A204.1 (cell line): ENCODE data around the gene GPT2.

Experiments
- FAIRE-seq: peaks from 2 replicates; lab custom pipeline; 2012; peaks lifted over from hg19 to GRCh38; lab: Jason Lieb, UNC

GPT2 gene, protein sequence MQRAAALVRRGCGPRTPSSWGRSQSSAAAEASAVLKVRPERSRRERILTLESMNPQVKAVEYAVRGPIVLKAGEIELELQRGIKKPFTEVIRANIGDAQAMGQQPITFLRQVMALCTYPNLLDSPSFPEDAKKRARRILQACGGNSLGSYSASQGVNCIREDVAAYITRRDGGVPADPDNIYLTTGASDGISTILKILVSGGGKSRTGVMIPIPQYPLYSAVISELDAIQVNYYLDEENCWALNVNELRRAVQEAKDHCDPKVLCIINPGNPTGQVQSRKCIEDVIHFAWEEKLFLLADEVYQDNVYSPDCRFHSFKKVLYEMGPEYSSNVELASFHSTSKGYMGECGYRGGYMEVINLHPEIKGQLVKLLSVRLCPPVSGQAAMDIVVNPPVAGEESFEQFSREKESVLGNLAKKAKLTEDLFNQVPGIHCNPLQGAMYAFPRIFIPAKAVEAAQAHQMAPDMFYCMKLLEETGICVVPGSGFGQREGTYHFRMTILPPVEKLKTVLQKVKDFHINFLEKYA

DNA sequence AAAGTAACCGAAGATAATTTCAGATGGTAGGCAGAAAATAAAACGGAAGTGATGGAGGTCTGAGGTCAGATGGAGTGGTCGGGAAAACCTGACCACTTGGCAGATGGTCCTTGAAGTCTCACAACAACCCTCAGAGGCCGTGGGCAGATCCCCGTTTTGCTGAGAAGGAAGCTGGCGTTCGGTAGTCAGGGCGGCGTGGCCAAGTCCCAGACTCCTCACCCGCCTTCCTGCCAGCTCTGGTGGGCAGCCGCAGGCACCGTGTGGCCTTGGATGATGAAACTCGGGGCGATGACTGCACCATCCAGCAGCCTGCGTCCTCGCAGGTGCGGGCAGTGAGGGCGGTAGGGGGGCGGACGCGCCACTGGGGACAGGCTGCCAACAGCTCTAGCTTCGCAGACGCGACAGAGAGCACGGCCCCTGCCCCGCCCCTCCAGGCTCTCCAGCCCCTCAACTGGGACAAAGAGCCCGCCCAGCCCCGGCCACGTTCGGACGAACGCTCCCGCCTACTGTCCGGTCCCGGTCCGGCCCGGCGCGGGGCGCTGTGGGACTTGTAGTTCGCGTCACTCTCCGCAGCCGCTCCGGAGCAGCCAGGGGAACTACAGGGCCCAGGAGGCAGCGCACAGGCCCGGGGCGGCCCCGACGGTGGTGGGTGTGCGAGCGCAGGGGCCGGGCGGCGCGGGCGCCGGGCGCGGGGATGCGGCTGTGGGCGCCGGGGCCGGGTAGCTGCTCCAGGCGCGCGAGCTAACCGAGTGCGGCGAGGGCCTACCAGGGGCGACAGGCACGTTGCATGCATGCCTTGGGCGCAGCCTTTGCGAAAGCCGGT lies at the start of gene GPT2:
Gene GPT2 (plus strand): TSS at position 673 of the 823 bp plus-strand sequence. CDS start 354 bp downstream, outside the sequence.
- peak; percentile 74 for FAIRE-seq

DNA sequence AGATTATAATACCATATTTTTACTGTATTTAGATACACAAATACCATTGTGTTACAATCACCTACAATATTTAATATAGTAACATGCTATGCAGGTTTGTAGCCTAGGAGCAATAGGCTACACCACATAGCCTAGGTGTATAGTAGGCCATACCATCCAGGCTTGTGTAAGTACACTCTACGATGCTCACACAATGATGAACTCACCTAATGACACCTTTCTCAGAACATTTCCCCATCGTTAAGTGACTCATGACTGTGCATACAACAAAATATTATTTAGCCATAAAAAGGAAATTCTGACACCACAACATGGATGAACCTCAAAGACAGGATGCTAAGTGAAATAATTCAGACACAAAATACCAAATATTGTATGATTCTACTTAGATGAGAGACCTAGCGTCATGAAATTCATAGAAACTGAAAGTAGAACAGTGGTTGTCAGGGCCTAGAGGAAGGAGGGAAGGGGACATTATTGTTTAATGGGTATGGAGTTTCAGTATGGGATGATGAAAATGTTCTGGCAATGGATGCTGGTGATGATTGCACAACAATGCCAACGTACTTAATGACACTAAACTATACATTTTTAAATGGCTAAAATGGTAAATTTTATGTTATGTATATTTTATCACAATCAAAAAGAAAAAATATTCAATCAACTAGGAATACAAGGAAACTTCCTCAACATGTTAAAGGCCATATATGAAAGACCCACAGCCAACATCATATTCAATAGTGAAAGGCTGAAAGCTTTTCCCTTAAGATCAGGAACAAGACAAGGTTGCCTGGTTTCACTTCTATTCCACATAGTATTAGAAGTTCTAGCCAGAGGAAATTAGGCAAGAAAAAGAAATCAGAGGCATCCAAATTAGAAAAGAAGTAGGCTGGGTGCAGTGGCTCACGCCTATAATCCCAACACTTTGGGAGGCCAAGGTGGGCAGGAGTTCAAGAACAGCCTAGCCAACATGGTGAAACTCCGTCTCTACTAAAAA lies 47.3 kb upstream of the GPT2 start:
- FAIRE-seq, result no peak

DNA sequence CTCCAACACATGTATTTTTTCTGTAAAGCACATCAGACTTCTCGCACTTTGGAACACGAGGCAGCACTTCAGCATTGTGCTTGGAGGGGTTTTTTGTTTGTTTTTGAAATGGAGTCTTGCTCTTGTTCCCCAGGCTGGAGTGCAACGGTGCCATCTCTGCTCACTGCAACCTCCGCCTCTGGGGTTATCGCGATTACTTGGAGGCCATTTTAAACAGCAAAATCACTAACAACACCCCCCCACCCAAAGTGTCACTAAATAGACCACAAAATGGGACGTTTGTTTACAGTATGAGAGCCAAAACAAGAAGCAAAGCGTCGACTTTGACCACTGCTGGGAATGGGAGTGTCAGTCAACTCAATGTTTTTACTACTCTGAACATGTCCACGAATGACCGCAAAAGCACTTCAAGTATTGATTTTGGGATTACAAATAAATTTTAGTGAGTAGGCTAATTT lies 44.1 kb upstream of the GPT2 start:
- FAIRE-seq, result no peak

- FAIRE-seq, result no peak
Observed at GRCh38 chr16:46842192-46842895, 41.8 kb upstream of the GPT2 start.

DNA sequence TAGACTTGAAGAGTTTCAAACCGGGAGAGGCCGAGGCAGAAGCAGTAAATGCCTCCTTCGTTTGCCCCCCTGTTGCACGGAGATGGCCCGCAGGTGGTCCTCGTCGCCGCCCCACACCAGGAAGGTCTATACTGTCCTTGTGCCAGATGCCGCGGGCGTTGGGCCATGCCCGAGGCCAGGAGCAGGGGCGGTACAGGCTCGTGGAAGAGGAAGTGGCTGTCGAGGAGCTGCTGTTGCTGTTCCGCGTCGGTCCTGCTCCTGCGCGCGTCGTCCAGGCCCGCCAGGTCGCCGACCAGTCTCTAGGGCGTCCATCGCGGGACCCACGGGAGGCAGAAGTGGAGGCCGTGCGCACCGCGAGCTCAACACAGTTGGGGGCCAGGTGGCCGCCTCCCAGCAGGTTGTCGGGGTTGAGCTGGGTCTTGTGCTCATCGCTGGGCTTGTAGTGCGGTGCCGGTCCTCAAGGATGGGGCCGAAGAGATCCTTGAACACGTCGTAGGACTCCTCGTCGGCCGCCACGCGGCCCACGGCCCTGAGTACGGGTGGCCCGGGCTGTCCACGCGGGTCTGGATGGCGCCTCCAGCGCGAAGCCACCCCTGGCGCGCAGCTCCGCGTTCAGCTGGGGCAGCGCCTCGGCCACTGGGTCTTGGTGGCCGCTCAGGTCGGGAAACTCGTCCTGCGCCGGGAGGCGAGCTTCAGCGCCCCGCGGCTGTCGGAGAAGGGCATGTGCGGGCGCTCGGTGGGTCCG lies 40.1 kb upstream of the GPT2 start:
- no peak for FAIRE-seq

DNA sequence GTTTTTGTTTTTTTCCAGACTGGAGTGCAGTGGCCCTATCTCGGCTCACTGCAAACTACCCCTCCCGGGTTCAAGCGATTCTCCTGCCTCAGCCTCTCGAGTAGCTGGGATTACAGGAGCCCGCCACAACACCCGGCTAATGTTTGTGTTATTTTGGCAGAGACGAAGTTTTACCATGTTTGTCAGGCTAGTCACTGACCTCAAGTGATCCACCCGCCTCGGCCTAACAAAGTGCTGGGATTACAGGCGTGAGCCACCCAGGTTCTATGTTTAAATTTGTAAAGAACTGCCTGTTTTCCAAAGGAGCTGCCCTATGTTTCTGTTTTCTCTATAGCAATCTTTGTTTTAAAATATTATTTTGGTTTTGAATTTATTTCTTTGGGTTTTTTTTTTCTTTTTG lies 39.4 kb upstream of the GPT2 start:
- no peak for FAIRE-seq

GRCh38 chr16:46845952-46846351 lies 38.2 kb upstream of the GPT2 start:
- no peak for FAIRE-seq

DNA sequence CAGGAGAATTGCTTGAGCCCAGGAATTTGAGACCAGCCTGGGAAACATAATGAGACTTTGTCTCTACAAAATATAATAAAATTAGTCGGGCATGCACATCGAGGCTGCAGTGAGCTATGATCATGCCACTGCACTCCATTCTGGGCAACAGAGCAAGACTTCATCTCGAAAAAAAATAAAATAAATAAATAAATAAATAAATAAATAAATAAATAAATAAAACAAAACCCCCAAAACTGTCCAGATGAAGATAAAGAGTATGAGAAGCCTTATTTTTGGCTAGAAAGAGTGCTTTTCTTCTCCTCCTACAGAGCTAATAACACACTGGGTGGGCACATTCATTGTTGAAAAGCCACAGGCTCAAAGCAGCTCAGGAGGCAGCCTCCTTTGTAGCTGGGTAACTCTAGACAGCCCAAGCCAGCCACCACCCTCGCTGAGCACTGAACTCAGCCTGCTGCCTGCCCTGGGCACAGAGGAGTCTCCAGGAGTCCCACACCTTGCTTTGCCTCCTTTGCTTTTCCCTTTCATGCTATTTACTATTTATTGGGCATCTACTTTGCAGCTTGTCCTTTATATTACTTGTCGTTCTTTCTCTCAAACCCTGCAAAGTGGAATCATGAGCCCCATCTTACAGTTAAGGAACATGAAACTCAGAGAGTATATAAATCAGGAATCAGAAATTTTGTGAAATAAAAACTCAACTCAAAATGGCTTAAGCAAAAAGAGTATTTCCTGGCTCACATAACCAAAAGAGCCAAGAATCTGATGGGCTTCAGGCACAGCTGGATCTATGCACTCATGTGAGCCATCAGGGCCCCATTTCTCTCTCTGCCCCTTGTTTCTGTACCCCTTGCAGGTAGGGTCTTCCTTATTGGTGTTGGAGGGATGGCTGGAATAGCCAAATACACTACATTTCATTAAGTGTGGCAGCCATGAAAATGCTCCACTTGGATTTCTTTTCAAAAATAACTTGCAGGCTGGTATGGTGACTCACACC lies 35.1 kb upstream of the GPT2 start:
- no peak for FAIRE-seq

DNA sequence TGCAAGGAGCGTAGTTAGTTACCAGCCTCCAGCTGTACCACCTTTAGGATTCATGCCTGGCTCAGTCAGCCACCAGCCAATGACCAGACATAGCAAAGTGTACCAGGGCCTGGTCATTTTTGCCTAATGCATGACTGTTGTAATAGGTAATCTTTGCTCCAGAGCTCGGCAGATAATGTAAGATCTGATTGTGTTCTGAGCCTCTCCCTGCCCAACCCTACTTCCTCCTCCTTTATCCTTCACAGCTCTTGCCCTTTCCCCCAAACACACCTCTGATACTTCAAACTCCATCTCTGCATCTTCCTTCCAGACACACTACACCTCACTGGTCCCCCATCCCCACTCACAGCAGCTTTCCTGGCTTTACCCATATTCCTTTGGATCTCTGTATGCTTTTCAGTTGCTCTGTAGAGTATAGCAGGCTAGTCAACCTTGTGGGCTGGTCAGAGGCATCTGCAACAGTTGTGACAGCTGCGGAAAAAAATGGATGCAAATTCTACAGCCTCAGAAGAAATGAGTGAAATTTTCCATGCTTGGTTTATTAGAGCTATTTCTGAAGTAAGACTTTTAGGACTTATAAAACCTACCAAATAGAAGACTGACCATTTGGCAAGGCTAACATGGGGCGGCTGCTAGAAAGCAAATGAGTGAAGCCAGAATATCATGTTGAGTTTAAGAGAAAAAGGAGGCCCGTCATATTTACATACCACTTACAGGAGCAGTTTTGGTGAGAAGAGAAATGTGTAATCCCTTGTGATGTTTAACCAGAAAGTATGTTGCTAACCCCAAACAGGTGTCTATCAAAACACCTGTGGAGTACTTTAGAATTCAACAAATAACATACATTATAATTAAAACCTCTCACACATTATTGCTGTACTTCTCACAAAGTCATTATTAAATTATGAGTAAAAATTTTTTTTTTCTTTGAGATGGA lies 33.3 kb upstream of the GPT2 start:
- FAIRE-seq, result no peak

GRCh38 chr16:46852130-46852529 lies 32.0 kb upstream of the GPT2 start:
- FAIRE-seq, result no peak

- FAIRE-seq, result peak; percentile 51
Observed at GRCh38 chr16:46853713-46854443, 30.3 kb upstream of the GPT2 start.

- FAIRE-seq, result no peak
Observed at GRCh38 chr16:46854846-46855245, 29.3 kb upstream of the GPT2 start.

- FAIRE-seq, result no peak
Observed at GRCh38 chr16:46855389-46855788, 28.8 kb upstream of the GPT2 start.

DNA sequence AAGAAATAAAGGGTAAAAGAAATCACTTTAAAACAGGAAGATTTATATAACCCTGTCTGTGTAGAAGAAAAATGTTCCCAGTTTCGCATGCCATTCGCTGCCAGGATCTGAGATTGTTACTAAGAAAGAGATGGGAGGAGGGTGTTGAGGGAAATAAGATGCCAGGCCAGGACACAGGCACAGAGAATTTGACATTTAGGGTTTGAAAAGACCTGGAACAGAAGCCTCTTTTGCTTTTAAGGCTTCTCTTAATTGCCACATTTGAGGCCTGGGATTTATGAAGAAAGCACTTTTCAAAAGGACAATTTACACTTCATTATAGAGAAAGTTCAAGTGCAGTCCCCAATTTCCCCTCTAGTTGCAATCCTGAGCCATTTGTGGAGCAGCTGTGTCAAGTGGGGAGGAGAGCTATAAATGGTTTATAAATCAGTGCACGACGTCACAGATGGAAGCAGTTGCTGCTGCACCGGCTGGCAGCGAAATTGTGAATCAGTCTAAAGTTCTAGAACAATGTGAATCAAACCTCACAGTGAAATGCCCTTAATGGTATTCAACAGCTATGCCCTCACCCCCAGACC lies 26.7 kb upstream of the GPT2 start:
- FAIRE-seq, result no peak

DNA sequence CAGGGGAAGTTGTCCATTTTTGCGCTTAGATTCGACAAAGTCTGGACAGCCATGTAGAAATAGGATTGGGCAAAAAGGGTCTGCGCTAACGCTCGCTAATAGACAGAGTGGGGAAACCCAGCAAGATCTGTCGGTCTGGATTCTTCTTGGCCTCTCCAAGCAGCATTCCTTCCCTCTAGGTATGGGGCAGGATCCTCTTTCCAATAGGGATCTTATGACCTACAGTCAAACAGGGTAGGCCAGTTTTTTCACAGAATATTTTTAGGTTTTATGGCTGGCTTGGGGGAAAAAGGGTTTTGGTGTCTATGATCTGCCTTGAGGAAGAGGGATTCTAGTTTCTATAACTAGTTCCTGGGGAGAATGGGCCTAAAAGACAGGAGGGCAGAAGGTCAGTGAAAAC lies 26.0 kb upstream of the GPT2 start:
- FAIRE-seq, result no peak

DNA sequence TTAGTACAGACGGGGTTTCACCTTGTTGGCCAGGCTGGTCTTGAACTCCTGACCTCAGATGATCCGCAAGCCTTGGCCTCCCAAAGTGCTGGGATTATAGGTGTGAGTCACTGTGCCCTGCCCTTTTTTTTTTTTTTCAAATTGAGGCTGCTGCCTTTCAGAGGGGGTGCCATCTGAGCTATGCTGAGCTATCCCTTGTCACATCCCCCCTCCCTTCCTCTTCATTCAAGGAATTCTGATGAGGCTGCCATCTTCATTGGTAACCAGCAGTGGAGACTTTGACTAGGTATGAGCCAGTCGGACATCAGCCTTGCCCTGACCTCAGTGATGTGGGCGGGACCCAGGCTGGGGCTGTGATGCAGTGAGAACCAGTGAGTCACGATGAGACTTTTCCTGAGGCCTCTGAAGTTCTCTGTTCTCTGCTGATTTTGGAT lies 24.4 kb upstream of the GPT2 start:
- FAIRE-seq, result no peak
